Effector CD4-positive, alpha-beta T cell (primary cell): ENCODE measurements around the gene PXK.
A peak's percentile ranks its signal among the peaks of the same experiment; 100 is the strongest.
"Not testable (repeated sequence)": the region's sequence is repeated elsewhere in the genome, so short reads cannot be mapped to it uniquely, and the experiment has no call there.

Experiments used
- DNase-seq: peaks from one replicate; pipeline ENCODE4 v3.0.0-alpha.2; 2020
- total RNA-seq: gene quantifications from one replicate; lab custom pipeline; 2026; lab: John Stamatoyannopoulos, UW

The PXK gene
- 26.3 reads per million, percentile 53 among the genes with 10 or more reads in this experiment for total RNA-seq

GRCh38 chr3:58332575-58333188, at the start of gene PXK:
Gene PXK, plus strand, starts transcription at chr3:58332892. Its CDS starts 97 bp downstream, at chr3:58332989.
- peak; percentile 73 for DNase-seq

- no peak for DNase-seq
Measured at GRCh38 chr3:58285334-58285733, 47.4 kb upstream of the PXK start.

GRCh38 chr3:58287354-58287753, 45.3 kb upstream of the PXK start:
- DNase-seq: no peak

GRCh38 chr3:58288011-58288728, 44.5 kb upstream of the PXK start:
- DNase-seq: no peak

- DNase-seq: not testable (repeated sequence)
Measured at GRCh38 chr3:58288964-58289613, 43.6 kb upstream of the PXK start.

GRCh38 chr3:58290446-58290845, 42.2 kb upstream of the PXK start:
- DNase-seq: not testable (repeated sequence)

GRCh38 chr3:58291671-58292338, 40.9 kb upstream of the PXK start:
- DNase-seq: no peak

GRCh38 chr3:58292866-58293265, 39.8 kb upstream of the PXK start:
- DNase-seq: no peak

GRCh38 chr3:58293516-58293915, 39.2 kb upstream of the PXK start:
- DNase-seq: no peak

GRCh38 chr3:58296269-58296668, 36.4 kb upstream of the PXK start:
- no peak for DNase-seq

- DNase-seq: no peak
Measured at GRCh38 chr3:58296843-58297242, 35.8 kb upstream of the PXK start.

GRCh38 chr3:58298190-58298589, 34.5 kb upstream of the PXK start:
- no peak for DNase-seq

- no peak for DNase-seq
Measured at GRCh38 chr3:58299075-58299474, 33.6 kb upstream of the PXK start.

- DNase-seq: no peak
Measured at GRCh38 chr3:58299839-58300516, 32.7 kb upstream of the PXK start.

- peak; percentile 99 for DNase-seq
Measured at GRCh38 chr3:58305882-58306711, 26.6 kb upstream of the PXK start, which contains the start of the genes HTD2 and RPP14. Gene HTD2, plus strand, starts transcription at chr3:58306520. Its CDS starts 11,094 bp downstream, at chr3:58317614. Gene RPP14, plus strand, starts transcription at chr3:58306245. Its CDS starts 4,085 bp downstream, at chr3:58310330.

- peak; percentile 26 for DNase-seq
Measured at GRCh38 chr3:58307639-58308215, 25.0 kb upstream of the PXK start.

GRCh38 chr3:58308728-58309127, 24.0 kb upstream of the PXK start:
- DNase-seq: no peak

GRCh38 chr3:58317811-58318210, 14.9 kb upstream of the PXK start:
- no peak for DNase-seq

GRCh38 chr3:58321791-58322190, 10.9 kb upstream of the PXK start:
- no peak for DNase-seq

GRCh38 chr3:58322793-58323192, 9.9 kb upstream of the PXK start:
- DNase-seq: no peak
